ENCODE results near the gene STX8.

STX8 gene

DNA sequence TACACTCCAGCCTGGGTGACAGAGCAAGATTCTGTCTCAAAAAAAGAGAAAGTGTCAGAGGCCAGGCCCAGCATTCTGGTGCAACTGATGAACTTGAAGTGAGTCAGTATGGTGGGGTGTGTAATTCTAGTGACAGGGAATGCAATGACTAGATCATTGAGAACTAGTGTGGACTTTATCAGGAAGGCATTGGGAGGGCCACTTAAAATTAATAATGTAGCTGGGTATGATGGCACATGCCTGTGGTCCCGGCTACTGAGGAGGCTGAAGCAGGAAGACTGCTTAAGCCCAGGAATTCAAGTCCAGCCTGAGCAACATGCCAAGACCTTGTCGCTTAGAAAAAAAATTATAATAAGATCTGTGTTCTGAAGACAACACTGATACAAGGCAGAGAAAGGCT, 90.8 kb downstream of the STX8 start:
- no peak for TF ChIP-seq GATA2 (IDR thresholded peaks at IDR 0.05; ENCODE audit: low read depth, low read length)
- no peak for TF ChIP-seq GATA3 (IDR thresholded peaks at IDR 0.05; ENCODE audit: low read depth, low read length)

DNA sequence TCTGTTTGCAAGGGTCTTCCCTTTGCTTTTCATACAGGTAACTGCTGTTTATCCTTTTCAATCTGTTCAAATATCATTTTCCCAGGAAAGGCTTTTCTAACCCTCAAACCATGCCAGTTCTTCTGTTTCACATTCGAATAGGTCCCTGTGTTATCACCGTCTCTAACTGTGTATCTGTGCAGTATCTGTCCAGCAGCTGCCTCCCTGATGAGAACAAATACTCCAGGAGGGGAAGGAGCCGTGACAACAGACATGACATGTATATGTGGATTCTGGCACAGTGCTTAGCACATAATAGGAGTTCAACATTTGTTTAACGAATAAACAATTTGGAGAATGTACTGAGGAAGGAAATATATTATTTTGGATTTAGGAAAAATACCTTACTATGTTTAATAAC, 95.7 kb downstream of the STX8 start:
- TF ChIP-seq GATA3 (IDR thresholded peaks at IDR 0.05; ENCODE audit: low read depth, low read length) = no peak

DNA sequence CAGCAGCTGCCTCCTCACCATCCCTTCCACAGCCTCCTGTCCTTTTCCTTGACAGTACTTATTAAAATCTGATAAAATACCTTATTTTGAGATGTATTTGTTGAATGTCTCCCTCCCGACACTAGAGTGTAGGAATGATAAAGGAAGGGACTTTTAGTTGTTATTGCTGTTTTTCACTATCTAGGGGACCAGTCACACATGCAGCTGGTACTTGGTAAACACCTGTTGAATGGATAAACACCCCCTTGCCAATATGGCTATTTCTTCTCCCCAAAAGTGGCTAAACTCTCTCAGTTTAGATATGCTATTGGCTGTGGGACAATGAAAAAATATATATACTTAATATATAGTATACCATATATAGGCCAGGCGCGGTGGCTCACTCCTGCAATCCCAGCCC, 96.7 kb downstream of the STX8 start:
- TF ChIP-seq GATA3 (IDR thresholded peaks at IDR 0.05; ENCODE audit: low read depth, low read length) (no peak), GATA2 (IDR thresholded peaks at IDR 0.05; ENCODE audit: low read depth, low read length) (no peak)

DNA sequence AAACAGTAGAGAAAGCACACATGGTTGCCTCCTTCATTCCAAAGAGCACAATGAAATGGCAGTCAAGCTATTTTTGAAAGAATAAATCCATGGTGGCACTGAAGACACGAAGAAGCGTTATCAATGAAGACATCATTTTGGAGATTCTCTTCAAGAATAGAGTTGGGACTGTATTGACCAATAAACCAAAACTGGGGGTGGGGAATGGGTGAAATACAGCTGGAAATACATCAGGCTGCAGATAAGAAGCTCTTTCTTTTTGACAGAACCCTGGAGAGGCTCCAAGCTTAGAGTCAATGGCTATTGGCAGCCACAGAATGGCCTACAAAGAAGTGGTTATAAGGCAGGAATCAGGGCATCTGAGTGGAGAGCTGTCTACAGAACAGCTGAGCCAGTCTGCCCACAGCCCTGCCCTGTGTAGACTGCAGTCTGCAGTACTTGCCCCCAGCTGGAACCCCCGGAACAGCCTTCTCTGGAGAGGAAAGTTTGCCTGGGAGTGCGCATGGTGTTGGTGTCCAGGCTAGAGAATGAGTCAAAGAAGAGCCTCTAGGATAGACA, 100.4 kb downstream of the STX8 start:
- no peak for TF ChIP-seq GATA3 (IDR thresholded peaks at IDR 0.05; ENCODE audit: low read depth, low read length)
- no peak for TF ChIP-seq GATA2 (IDR thresholded peaks at IDR 0.05; ENCODE audit: low read depth, low read length)

DNA sequence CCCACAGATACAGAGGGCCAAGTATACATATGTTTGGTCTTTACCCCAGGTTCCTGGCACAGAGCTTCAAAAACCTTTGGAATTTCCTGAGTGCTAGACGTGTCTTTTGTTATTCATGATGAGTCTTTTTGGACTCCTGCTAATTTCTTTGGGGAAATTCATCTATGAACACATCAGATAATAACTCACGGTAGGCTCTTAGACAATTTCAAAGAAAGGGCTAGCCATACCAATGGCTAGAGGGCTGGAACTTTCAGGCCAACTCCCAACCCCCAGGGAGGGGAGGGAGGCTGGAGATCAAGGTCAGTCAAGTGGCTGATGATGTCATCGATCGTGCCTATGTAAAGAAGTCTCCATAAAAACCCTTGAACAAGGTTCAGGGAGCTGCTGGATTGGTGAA, 101.9 kb downstream of the STX8 start:
- TF ChIP-seq GATA3 (IDR thresholded peaks at IDR 0.05; ENCODE audit: low read depth, low read length) (no peak), GATA2 (IDR thresholded peaks at IDR 0.05; ENCODE audit: low read depth, low read length) (no peak)

DNA sequence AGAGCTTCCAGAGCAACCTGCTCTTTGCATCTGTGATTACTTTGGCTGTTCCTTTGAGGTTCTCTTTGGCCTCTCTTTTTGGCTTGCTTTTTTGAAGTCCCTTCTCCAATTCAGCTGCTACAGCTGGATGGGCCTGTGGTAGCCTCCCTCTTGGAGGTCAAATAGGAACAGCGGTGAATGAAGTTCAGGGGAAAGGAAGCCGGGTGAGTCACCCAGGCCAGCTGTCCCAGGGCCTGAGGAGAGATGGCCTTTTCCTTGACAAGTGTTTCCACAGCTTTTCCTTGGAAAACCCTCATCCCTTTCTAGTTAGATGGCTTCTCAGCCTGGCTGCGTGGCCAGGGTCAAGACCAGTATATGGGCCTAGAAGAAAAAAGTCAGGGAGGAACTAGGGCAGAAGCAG, 103.1 kb downstream of the STX8 start:
- TF ChIP-seq GATA3 (IDR thresholded peaks at IDR 0.05; ENCODE audit: low read depth, low read length) (no peak), GATA2 (IDR thresholded peaks at IDR 0.05; ENCODE audit: low read depth, low read length) (no peak)

DNA sequence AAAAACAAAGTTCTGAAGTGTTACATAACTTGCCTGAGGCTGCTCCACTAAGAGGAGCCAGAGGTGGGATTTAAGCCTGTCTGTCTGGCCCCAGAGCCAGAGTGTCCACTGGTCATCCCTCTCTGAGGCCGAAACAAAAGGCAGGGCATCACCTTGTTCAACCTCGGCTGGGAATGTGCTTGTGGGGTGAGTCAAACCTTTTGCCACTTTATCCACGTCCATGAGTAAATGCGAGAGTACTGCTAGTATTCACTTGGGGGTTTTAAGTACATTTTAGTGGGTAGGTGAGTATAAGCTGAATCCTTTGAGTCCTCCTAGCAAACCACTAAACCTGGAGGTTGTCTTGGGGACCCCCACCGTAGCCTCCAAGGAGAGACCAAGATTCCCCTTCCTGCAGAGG, 103.5 kb downstream of the STX8 start:
- TF ChIP-seq GATA3 (IDR thresholded peaks at IDR 0.05; ENCODE audit: low read depth, low read length) (no peak), GATA2 (IDR thresholded peaks at IDR 0.05; ENCODE audit: low read depth, low read length) (no peak)

DNA sequence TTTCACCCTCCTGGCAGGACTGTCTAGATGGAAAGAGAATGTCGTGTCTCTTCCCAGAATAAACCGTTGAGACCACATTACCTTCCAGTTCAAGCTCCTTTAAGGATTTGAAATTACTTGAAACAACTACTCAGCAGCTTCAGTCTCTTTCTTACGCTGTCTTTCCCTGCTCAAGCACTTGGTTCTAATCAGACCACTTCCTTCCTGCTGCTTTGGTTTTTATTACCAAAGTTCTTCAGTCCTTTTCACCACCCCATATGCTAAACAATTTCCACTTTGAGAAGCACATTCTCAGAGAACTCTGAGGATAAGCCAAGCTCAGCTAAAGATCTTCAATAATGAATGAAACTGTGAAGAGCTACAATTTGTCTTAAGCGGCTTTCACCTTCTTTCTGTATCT, 105.4 kb downstream of the STX8 start:
- TF ChIP-seq GATA3 (IDR thresholded peaks at IDR 0.05; ENCODE audit: low read depth, low read length) (no peak), GATA2 (IDR thresholded peaks at IDR 0.05; ENCODE audit: low read depth, low read length) (no peak)

DNA sequence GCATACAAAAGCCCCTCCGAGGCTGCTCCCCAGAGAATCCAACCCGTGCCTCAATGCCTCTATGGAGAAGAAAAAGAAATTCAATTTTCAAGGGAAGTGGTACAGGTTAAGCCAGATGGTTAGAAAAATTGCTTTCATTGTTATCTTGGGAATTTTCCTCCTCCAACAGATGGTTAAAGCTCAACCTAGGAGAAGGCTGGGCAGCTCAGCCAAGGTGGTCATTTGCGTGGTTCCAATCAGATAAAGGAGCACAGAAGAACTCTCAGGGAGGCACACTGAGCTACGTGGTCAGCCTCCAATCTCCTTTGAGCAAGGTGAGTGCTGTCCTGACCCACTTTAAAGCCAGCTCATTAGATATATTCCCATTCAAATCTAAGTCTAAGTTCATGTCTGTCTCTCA, 106.7 kb downstream of the STX8 start:
- no peak for TF ChIP-seq GATA2 (IDR thresholded peaks at IDR 0.05; ENCODE audit: low read depth, low read length)
- no peak for TF ChIP-seq GATA3 (IDR thresholded peaks at IDR 0.05; ENCODE audit: low read depth, low read length)

DNA sequence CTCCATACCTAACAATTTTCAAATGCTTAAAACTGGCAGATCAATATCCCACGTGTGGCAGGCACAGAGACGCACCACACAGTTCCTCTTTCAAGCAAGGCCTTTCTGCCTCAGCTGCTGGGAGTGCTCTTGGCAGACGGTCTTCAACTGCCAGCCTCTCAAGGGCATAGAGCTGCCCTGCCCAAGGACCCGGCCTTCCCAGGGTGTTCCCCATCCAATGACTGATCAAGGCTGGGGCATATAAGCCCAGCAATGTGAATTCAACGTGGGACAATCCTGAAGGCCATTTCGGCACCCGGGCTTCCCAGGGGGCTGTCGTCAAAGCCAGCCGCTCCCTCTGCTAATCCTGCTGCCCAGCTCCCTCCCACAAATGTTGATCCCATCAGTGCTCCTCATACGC, 107.1 kb downstream of the STX8 start:
- TF ChIP-seq GATA3 (IDR thresholded peaks at IDR 0.05; ENCODE audit: low read depth, low read length) (no peak), GATA2 (IDR thresholded peaks at IDR 0.05; ENCODE audit: low read depth, low read length) (no peak)

DNA sequence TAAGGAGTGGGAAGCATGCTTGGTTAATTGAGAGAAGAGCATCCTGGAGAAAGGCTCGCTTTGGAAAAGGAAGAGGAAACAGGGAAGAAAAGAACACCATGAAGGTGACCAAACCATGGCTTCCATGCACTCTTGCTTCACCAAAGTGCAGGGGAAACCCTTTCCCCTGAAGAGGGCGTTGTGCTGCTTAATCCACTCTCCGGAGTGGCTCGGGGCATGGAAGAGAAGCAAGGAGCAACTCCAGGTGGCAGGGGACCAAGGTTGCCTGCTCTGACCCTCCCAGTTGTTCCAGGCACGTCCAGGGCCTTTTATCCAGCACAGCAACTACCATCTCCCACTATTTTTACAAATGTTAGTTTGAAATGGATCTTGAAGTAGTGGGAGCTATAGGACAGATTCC, 108.1 kb downstream of the STX8 start:
- TF ChIP-seq GATA2 (IDR thresholded peaks at IDR 0.05; ENCODE audit: low read depth, low read length) = no peak
- TF ChIP-seq GATA3 (IDR thresholded peaks at IDR 0.05; ENCODE audit: low read depth, low read length) = no peak

DNA sequence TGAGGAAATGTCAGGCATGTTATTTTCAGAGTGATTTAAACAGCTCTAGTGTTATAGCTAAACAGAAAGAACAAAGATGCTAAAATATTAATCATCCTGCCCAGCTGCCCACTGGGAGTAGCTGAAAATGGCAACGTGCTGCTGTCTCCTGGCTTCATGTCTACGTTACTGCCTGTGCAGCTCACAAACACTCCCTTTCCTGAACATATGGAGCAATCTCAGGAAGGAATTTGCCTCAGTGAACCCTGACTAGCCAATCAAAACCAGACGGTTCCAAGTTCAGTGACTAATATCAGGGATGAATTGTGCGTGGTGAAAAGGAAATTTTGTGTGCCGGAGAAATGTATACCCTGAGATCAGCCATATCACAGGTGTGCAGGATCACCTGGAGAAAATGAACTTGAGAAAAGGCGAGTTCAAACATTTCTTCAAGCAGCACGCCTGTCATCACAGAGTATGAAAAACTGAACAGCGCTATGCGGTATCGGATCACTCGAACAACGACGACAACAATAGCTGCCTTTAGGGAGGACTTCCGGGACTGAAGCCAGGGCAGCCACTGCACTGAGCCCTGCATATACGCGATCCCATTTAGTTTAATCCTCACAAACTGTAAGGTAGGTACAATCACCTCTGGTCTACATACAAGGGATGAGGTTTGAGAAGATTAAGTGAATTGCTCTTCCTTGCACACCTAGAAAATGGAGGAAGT, 110.3 kb downstream of the STX8 start:
- TF ChIP-seq GATA2 (IDR thresholded peaks at IDR 0.05; ENCODE audit: low read depth, low read length) = no peak
- TF ChIP-seq GATA3 (IDR thresholded peaks at IDR 0.05; ENCODE audit: low read depth, low read length) = no peak

DNA sequence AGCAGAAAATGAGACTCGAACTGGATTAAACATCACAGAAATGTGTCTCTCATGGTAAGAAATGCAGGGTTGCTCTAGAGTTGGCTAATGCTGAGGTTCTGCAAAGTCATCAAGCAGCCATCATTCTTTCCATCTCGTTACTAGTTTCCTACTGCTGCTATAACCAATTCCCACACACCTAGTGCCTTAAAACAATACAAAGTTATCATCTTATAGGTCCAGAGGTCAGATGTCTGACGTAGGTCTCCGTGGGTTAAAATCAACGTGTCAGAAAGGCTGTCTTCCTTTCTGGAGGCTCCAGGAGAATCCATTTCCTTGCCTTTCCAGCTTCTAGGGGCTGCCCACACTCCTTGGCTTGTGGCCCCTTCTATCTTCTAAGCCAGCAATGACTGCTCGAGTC, 118.6 kb downstream of the STX8 start:
- TF ChIP-seq GATA2 (IDR thresholded peaks at IDR 0.05; ENCODE audit: low read depth, low read length) = no peak
- TF ChIP-seq GATA3 (IDR thresholded peaks at IDR 0.05; ENCODE audit: low read depth, low read length) = no peak

DNA sequence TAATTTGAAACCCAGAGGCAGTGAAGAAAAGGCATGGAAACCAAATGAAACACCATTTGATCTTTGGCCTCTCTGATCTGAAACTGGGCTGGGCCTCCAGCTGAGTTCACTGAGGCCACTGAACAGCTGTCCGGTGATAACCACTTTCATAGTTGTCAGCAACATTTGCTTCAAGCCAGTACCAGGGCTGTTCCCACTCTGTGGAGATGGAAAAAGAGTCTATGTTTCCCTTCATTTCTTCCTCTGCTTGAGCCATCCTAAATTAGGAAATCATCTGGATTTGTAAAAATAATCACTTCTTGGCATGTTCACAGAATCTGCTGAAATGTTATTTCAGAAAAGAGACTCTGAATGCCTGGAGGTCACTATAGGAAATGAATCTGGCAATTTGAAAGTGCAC, 119.3 kb downstream of the STX8 start:
- TF ChIP-seq GATA3 (IDR thresholded peaks at IDR 0.05; ENCODE audit: low read depth, low read length) (no peak), GATA2 (IDR thresholded peaks at IDR 0.05; ENCODE audit: low read depth, low read length) (no peak)

DNA sequence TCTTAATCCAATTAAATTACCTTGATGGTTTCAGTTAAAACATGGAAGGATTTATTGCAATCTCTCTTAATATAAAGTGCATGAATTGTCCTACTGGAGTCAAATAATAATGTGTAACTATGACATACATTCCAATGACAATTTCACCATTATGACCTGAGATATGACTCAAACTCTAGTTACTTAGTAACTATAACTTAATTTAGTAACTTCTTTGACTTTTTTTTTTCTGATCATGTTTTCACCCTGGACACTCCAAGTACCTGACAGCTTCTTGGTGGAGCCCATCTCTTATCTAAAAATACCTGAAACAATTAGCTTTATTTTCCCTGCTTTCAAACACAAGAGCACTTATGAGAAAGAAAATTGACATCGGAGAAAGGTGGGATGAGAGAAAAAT, 123.7 kb downstream of the STX8 start:
- no peak for TF ChIP-seq GATA2 (IDR thresholded peaks at IDR 0.05; ENCODE audit: low read depth, low read length)
- TF ChIP-seq GATA3 (IDR thresholded peaks at IDR 0.05; ENCODE audit: low read depth, low read length) = no peak

DNA sequence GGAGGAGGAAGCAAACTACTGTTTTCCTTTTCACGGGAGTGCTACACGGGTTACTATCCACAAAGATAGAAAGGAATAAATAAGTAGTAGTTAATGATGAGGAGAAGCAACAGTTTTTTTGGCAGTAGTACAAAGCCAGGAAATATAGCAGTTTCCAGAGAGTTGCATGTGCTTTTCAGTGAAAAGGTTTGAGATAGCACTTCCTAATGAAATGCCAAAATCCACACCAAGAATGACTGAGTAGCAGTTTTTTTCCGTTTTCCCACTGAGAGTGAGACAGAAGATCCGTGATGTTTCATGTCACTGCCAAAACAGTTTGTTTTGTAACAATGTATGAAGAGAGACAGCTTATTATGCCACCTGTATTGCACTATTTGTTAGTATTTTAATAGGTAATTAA, 129.1 kb downstream of the STX8 start:
- TF ChIP-seq GATA3 (IDR thresholded peaks at IDR 0.05; ENCODE audit: low read depth, low read length) (no peak), GATA2 (IDR thresholded peaks at IDR 0.05; ENCODE audit: low read depth, low read length) (no peak)

All from SH-SY5Y (cell line).